ENCODE data around the gene WDR53.
"Not testable (repeated sequence)": the region's sequence is repeated elsewhere in the genome, so short reads cannot be mapped to it uniquely, and the experiment has no call there.

- TF ChIP-seq CTCF (IDR thresholded peaks at IDR 0.05; ENCODE audit: insufficient read depth, low read length); POLR2AphosphoS5 (IDR thresholded peaks at IDR 0.05; ENCODE audit: low read depth); SPI1 (IDR thresholded peaks at IDR 0.05; ENCODE audit: borderline replicate concordance, low read depth); GABPA (IDR thresholded peaks at IDR 0.05; ENCODE audit: low read depth): not testable (repeated sequence)
Measured at GRCh38 chr3:196570332-196570731, 2.0 kb upstream of the WDR53 start.
